Mucosa of descending colon (tissue), 3 donors: ENCODE data around the gene SLC46A3. TPM values are rescaled to one million over a fixed set of nuclear protein-coding genes. Genes with fewer than 3 reads are reported as not detected.

Experiments
- ATAC-seq: fragments of 200-7000 bp; cut with Tn5 transposase; one replicate; pipeline ENCODE4 v1.9.1; 2020; ENCODE audit warnings: mild to moderate bottlenecking, moderate library complexity
- DNase-seq, 3 donors: peaks; one replicate each; pipeline ENCODE4 v3.0.0-alpha.2; 2020
- H3K36me3 ChIP-seq: fragments of 200-600 bp; one replicate; pipeline ENCODE4 v1.8.0; 2021; ENCODE audit warnings: low read depth, mild to moderate bottlenecking
- H3K4me1 ChIP-seq: fragments of 200-600 bp; one replicate; pipeline ENCODE4 v1.8.0; 2021; ENCODE audit warnings: low read depth, mild to moderate bottlenecking
- H3K4me3 ChIP-seq: fragments of 200-600 bp; one replicate; pipeline ENCODE4 v1.8.0; 2021; ENCODE audit warnings: mild to moderate bottlenecking
- H3K9me3 ChIP-seq: fragments of 200-600 bp; one replicate; pipeline ENCODE4 v1.8.0; 2021; ENCODE audit warnings: mild to moderate bottlenecking
- CTCF ChIP-seq: fragments of 200-600 bp; IDR thresholded peaks from one replicate; pipeline ENCODE4 v1.8.0; 2022; ENCODE audit warnings: antibody characterized with exemption, mild to moderate bottlenecking
- intact Hi-C, 2 donors: fragments of 100-400 bp; cut with DNase I in 1 of 2; cut with micrococcal nuclease in 1 of 2; formaldehyde crosslinking; loops; one replicate each; pipeline versions ENCODE4 v1.11.0 to v1.11.1; 2022; cut with DNase I, micrococcal nuclease
- total RNA-seq, 3 donors: library from RNA; stranded (reverse); fragmentation: NEBNext Ultra II Directional in 2 of 3; extraction: Animal tissue kit (Norgen Biotek cat#: 25700) in 2 of 3; gene quantifications; one replicate each; pipeline versions ENCODE4 v1.2.1 to v1.2.4, GENCODE V29; 2021 to 2023
- donor health status: DM: no; HTN: no; CAD: no; lungs with moderate emphysema.
- donor health status: DM: no; HTN: no; CAD: no.
- donor health status: DM: no; HTN: yes; CAD: no.

The SLC46A3 gene
- total RNA-seq, 3 donors from 2014 or later = 43.0 to 65.5 (median 46.3) TPM

- no peak overlapping the region for H3K4me3 ChIP-seq
These were observed 1.6 kb downstream of the SLC46A3 start for GRCh38 chr13:28717170-28717569.

GRCh38 chr13:28716511-28716910, 2.3 kb downstream of the SLC46A3 start:
- Histone ChIP-seq H3K4me1 (peaks cover 11% of the 10 kb centered on the region), H3K36me3 (no peaks in the 10 kb centered on the region), H3K4me3 (no peak overlapping the region), H3K9me3 (no peaks in the 10 kb centered on the region)
- ATAC-seq (peak; percentile 67), DNase-seq (peak; percentile 66 to 75 (median 70))
- intact Hi-C loops = no loop called here
- no peak for TF ChIP-seq CTCF

More at GRCh38 chr13:28717170-28717569, 1.6 kb downstream of the SLC46A3 start:
- ATAC-seq = no peak
- Histone ChIP-seq H3K36me3 (no peaks in the 10 kb centered on the region), H3K4me1 (peaks cover 11% of the 10 kb centered on the region), H3K9me3 (no peaks in the 10 kb centered on the region)
- intact Hi-C loops = no loop called here
- no peak for DNase-seq
- TF ChIP-seq CTCF = no peak

GRCh38 chr13:28714651-28715050, 4.1 kb downstream of the SLC46A3 start:
- intact Hi-C loops = no loop called here
- no peak for ATAC-seq
- TF ChIP-seq CTCF = no peak
- H3K4me3 ChIP-seq = no peak overlapping the region
- no peaks in the 10 kb centered on the region for H3K36me3 ChIP-seq
- no peak for DNase-seq
- peaks cover 25% of the 10 kb centered on the region for H3K4me1 ChIP-seq
- H3K9me3 ChIP-seq = no peaks in the 10 kb centered on the region

GRCh38 chr13:28710161-28710560, 8.6 kb downstream of the SLC46A3 start:
- DNase-seq (peak; percentile 71 to 82 (median 82)), ATAC-seq (peak; percentile 99)
- peaks cover 16% of the 10 kb centered on the region for H3K4me1 ChIP-seq
- no peak for TF ChIP-seq CTCF
- intact Hi-C loops = no loop called here
- H3K9me3 ChIP-seq = no peaks in the 10 kb centered on the region
- H3K36me3 ChIP-seq = no peaks in the 10 kb centered on the region
- no peak overlapping the region for H3K4me3 ChIP-seq

GRCh38 chr13:28707629-28708427, 10.9 kb downstream of the SLC46A3 start:
- peaks cover 16% of the 10 kb centered on the region for H3K4me1 ChIP-seq
- intact Hi-C loops = no loop called here

More at GRCh38 chr13:28707629-28708427, 10.9 kb downstream of the SLC46A3 start:
- peak; percentile 50 for ATAC-seq
- H3K9me3 ChIP-seq = no peaks in the 10 kb centered on the region
- H3K36me3 ChIP-seq = no peaks in the 10 kb centered on the region
- H3K4me3 ChIP-seq = no peak overlapping the region
- DNase-seq = no peak
- no peak for TF ChIP-seq CTCF
